22Rv1 (cell line): ENCODE measurements around the gene TRPC4.

Source experiments
- H3K27ac ChIP-seq: fragments of 450-650 bp; 2 replicates; pipeline ENCODE4 v1.5.1; 2017
- CTCF ChIP-seq: fragments of 450-650 bp; IDR thresholded peaks from 2 replicates; pipeline ENCODE4 v1.5.1; 2017; ENCODE audit warnings: mild to moderate bottlenecking
- ZFX ChIP-seq: fragments of 450-650 bp; IDR thresholded peaks from 2 replicates; pipeline ENCODE4 v1.6.1; 2017; ENCODE audit warnings: antibody characterized with exemption, borderline replicate concordance

TRPC4 gene

GRCh38 chr13:37755349-37755748 is 114.2 kb downstream of the TRPC4 start:
- TF ChIP-seq ZFX (no peak), CTCF (no peak)
- H3K27ac ChIP-seq = no peak overlapping the region

GRCh38 chr13:37753776-37754175 is 115.8 kb downstream of the TRPC4 start:
- TF ChIP-seq CTCF (no peak), ZFX (no peak)
- no peak overlapping the region for H3K27ac ChIP-seq

- H3K27ac ChIP-seq = no peak overlapping the region
- TF ChIP-seq ZFX (no peak), CTCF (no peak)
Observed at GRCh38 chr13:37752146-37752545, 117.4 kb downstream of the TRPC4 start.

GRCh38 chr13:37751025-37751424 is 118.5 kb downstream of the TRPC4 start:
- H3K27ac ChIP-seq = no peak overlapping the region
- TF ChIP-seq CTCF (no peak), ZFX (no peak)

- no peak for TF ChIP-seq CTCF
- no peak for TF ChIP-seq ZFX
- no peak overlapping the region for H3K27ac ChIP-seq
Observed at GRCh38 chr13:37748913-37749312, 120.7 kb downstream of the TRPC4 start.

- no peak overlapping the region for H3K27ac ChIP-seq
Observed at GRCh38 chr13:37747071-37747612, 122.4 kb downstream of the TRPC4 start.

GRCh38 chr13:37741536-37741935 is 128.0 kb downstream of the TRPC4 start:
- TF ChIP-seq CTCF = no peak
- TF ChIP-seq ZFX = no peak
- H3K27ac ChIP-seq = no peak overlapping the region

More at GRCh38 chr13:37747071-37747612, 122.4 kb downstream of the TRPC4 start:
- TF ChIP-seq CTCF = no peak
- no peak for TF ChIP-seq ZFX
